ENCODE data around the gene XYLB.

XYLB gene

DNA sequence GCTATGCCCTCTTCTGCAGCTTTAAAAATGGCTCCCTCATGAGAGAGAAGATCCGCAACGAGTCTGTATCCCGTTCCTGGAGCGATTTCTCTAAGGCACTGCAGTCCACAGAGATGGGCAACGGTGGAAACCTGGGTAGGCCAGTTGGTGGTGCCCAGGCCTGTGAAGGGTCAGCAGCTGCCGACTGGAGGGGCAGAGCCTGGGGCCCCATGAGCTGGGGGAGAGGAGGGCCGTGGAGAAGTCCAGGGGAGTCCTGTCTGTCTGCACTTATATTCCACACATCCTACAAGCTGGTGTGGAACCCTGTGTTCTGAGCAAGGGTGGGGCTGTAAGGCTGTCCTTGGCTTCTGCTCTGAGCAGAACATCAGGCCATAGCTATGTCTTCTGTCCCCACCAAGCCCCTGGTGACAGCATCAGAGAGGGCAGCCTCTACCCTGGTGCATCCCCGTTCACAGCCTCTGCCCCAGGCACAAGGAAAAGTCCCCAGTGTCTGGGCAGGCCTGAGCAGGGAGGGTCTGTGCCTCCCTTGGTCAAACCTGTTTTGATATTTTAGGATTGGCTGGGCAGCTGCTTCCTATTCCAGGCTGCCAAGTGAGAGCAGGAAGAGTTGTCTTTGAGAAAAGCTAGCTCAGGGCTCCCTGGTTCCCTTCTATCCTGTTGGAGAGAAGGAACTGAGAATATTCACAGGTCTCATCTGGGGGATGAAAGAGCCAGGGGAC is 29.7 kb downstream of the XYLB start:
- no peak overlapping the region for H3K4me3 ChIP-seq (ENCODE audit: low read depth, low read length)
- no peak for DNase-seq (ENCODE audit: low read depth)
- TF ChIP-seq, protein P1, sequence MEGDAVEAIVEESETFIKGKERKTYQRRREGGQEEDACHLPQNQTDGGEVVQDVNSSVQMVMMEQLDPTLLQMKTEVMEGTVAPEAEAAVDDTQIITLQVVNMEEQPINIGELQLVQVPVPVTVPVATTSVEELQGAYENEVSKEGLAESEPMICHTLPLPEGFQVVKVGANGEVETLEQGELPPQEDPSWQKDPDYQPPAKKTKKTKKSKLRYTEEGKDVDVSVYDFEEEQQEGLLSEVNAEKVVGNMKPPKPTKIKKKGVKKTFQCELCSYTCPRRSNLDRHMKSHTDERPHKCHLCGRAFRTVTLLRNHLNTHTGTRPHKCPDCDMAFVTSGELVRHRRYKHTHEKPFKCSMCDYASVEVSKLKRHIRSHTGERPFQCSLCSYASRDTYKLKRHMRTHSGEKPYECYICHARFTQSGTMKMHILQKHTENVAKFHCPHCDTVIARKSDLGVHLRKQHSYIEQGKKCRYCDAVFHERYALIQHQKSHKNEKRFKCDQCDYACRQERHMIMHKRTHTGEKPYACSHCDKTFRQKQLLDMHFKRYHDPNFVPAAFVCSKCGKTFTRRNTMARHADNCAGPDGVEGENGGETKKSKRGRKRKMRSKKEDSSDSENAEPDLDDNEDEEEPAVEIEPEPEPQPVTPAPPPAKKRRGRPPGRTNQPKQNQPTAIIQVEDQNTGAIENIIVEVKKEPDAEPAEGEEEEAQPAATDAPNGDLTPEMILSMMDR (IDR thresholded peaks at IDR 0.05; ENCODE audit: insufficient read depth, low read depth, low read length, missing control alignments) = no peak

- no peak overlapping the region for H3K4me3 ChIP-seq (ENCODE audit: low read depth, low read length)
- TF ChIP-seq, protein P1 (IDR thresholded peaks at IDR 0.05; ENCODE audit: insufficient read depth, low read depth, low read length, missing control alignments) = no peak
- DNase-seq (ENCODE audit: low read depth) = no peak
Observed at GRCh38 chr3:38379201-38379770, 32.7 kb downstream of the XYLB start.

DNA sequence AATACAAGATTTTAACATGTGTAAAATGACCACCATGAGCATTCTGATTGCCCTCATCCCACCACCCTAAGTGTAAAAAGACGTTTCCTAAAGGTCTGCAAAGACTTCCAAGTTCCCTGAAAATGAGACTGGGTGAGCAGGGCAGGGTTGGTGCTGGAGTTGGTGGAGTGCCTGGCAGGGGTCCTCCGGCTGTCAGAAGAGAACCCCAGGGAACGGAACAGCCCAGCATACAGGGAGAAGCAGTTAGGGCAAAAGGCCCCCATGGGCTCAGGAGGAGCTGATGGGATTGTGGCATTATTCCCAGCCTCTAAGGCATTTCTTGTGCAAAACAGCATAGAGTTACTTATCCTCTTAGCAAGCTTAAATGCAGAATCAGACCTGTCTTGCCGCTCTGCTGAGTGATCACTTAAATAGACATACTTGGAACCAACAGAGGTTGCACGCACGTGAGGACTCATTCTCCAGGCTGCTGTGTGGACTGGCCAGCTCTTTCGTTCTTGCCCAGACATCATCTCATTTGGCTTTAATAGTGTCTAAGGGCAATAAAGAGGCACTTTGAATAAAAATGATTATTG is 36.0 kb downstream of the XYLB start:
- no peak for DNase-seq (ENCODE audit: low read depth)
- H3K4me3 ChIP-seq (ENCODE audit: low read depth, low read length) = no peak overlapping the region
- TF ChIP-seq, protein P1 (IDR thresholded peaks at IDR 0.05; ENCODE audit: insufficient read depth, low read depth, low read length, missing control alignments) = no peak

DNA sequence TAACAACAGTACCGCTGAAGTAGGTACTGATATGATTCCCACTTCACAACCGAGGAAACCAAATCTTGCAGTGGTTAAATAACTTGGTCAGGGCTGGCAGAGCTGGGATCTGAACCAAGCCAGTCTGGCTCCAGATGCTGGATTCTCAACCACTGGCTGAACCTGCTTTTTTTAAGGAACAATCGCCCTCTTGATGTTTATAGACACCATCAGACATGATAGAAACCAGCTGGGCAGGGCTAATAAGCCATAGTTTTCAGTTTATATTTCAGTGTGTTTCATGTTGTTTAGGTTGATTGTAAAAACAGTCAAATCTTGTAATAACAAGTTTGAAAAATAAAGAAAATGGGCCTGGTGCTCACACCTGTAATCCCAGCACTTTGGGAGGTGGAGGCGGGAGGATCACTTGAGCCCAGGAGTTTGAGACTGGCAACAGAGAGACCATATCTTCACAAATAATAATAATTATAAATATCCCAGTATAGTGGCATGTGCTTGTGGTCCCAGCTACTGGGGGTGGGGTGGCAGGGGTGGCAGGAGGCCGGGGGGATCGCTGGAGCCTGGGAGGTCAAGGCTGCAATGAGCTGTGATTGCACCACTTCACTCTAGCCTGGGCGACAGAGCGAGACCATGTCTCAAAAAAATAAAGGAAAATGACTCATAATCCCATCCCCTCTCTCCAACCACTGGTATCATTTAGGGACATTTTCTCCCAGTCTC is 36.7 kb downstream of the XYLB start:
- TF ChIP-seq, protein P1 (IDR thresholded peaks at IDR 0.05; ENCODE audit: insufficient read depth, low read depth, low read length, missing control alignments) = no peak
- DNase-seq (ENCODE audit: low read depth) = no peak

DNA sequence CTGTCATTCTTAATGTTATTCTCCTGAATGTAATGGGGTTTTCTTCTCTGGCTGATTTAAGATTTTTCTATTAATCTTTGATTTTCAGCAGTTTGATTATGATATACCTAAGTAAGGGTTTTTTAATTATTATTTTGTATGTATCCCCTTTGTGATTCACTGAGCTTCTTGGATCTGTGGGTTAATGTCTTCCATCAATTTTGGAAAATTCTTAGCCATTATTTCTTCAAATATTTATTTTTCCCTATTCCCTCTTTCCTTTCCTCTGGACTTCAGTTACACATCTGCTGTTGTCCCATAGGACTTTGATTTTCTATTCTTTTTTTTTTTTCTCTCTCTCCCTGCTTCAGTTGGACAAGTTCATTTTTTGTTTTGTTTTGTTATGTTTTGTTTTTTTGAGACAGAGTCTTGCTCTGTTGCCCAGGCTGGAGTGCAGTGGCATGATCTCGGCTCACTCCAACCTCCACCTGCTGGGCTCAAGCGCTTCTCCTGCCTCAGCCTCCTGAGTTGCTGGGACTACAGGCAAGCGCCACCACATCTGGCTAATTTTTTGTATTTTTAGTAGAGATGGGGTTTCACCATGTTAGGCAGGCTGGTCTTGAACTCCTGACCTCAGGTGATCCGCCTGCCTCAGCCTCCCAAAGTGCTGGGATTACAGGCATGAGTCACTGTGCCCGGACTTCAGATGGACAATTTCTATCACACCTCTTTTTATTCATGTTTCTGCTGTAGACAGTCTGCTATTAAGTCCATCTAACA is 40.6 kb downstream of the XYLB start:
- no peak for DNase-seq (ENCODE audit: low read depth)
- H3K4me3 ChIP-seq (ENCODE audit: low read depth, low read length) = no peak overlapping the region
- TF ChIP-seq, protein P1 (IDR thresholded peaks at IDR 0.05; ENCODE audit: insufficient read depth, low read depth, low read length, missing control alignments) = no peak

More for the DNA sequence above, 36.7 kb downstream of the XYLB start:
- no peak overlapping the region for H3K4me3 ChIP-seq (ENCODE audit: low read depth, low read length)

DNA sequence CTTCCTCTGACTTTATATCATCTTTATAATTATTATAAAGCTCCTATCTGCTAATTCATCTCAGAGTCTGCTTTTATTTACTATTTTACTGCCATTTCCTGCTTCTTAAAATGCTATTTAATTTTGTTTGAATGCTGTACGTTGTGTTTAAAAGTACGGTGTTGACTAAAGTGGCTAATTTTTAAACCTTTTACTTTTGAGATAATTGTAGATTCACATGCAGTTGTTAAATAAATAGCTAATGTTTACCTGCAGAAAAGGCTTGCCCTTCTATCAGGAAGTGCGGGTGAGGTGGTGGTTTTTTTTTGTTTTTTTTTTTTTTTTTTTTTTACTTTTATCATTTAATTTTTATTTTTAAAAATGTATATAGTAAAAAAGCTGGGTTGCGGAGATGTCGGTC is 41.3 kb downstream of the XYLB start:
- TF ChIP-seq, protein P1 (IDR thresholded peaks at IDR 0.05; ENCODE audit: insufficient read depth, low read depth, low read length, missing control alignments) = no peak
- no peak for DNase-seq (ENCODE audit: low read depth)
- H3K4me3 ChIP-seq (ENCODE audit: low read depth, low read length) = no peak overlapping the region
